Stimulated activated CD8-positive, alpha-beta memory T cell treated with anti-CD3 and anti-CD28 coated beads, Interleukin-7, amount 100 ng/mL, for 4 hours (primary cell): ENCODE results near the gene TMEM238.

Experiments
- DNase-seq, 2 donors: peaks; one replicate each; pipeline ENCODE4 v3.0.0-alpha.2; 2020; ENCODE audit warnings: low read depth in 2 of 2

TMEM238 gene

GRCh38 chr19:55377356-55378131 lies 6.5 kb downstream of the TMEM238 start:
- no peak for DNase-seq

- DNase-seq, result no peak
These were observed 7.7 kb downstream of the TMEM238 start, which contains the start of gene TMEM190 for GRCh38 chr19:55376241-55376933. Gene TMEM190, plus strand, starts transcription at chr19:55376826. Its CDS starts 28 bp downstream, at chr19:55376854.

- DNase-seq, result no peak
These were observed 9.9 kb downstream of the TMEM238 start for GRCh38 chr19:55373993-55374757.

- DNase-seq, result no peak
These were observed 10.6 kb downstream of the TMEM238 start for GRCh38 chr19:55373306-55373992.

GRCh38 chr19:55372316-55373081 lies 11.6 kb downstream of the TMEM238 start:
- DNase-seq, result no peak

- no peak for DNase-seq
These were observed 13.6 kb downstream of the TMEM238 start, which contains the start of gene IL11 for GRCh38 chr19:55370305-55370988. Gene IL11, minus strand, starts transcription at chr19:55370463. Its CDS starts 153 bp downstream, at chr19:55370310.

- no peak for DNase-seq
These were observed 14.3 kb downstream of the TMEM238 start for GRCh38 chr19:55369653-55370304.

GRCh38 chr19:55368701-55369563 lies 15.2 kb downstream of the TMEM238 start:
- DNase-seq, result peak in 1 of 2 donors; percentile 32

- no peak for DNase-seq
These were observed 16.0 kb downstream of the TMEM238 start for GRCh38 chr19:55368106-55368505.

GRCh38 chr19:55366790-55367189 lies 17.3 kb downstream of the TMEM238 start:
- DNase-seq, result no peak

- no peak for DNase-seq
These were observed 18.1 kb downstream of the TMEM238 start for GRCh38 chr19:55365964-55366363.

GRCh38 chr19:55365245-55365644 lies 18.8 kb downstream of the TMEM238 start:
- no peak for DNase-seq

- DNase-seq, result no peak
These were observed 20.9 kb downstream of the TMEM238 start, which contains the start of gene GARIN5B for GRCh38 chr19:55362990-55363716. Gene GARIN5B, minus strand, starts transcription at chr19:55363260. Its CDS starts 194 bp downstream, at chr19:55363066.

- DNase-seq, result no peak
These were observed 21.7 kb downstream of the TMEM238 start for GRCh38 chr19:55362174-55362989.

GRCh38 chr19:55360902-55361301 lies 23.2 kb downstream of the TMEM238 start:
- no peak for DNase-seq

- DNase-seq, result no peak
These were observed 24.9 kb downstream of the TMEM238 start for GRCh38 chr19:55358943-55359908.
